Measurements from ENCODE around the gene VDR.
"Not testable (repeated sequence)": the region's sequence is repeated elsewhere in the genome, so short reads cannot be mapped to it uniquely, and the experiment has no call there.

Gene VDR

GRCh38 chr12:47824635-47825034 lies 80.2 kb downstream of the VDR start:
- no peak for DNase-seq

GRCh38 chr12:47824198-47824597 lies 80.6 kb downstream of the VDR start:
- DNase-seq = peak; percentile 84

DNA sequence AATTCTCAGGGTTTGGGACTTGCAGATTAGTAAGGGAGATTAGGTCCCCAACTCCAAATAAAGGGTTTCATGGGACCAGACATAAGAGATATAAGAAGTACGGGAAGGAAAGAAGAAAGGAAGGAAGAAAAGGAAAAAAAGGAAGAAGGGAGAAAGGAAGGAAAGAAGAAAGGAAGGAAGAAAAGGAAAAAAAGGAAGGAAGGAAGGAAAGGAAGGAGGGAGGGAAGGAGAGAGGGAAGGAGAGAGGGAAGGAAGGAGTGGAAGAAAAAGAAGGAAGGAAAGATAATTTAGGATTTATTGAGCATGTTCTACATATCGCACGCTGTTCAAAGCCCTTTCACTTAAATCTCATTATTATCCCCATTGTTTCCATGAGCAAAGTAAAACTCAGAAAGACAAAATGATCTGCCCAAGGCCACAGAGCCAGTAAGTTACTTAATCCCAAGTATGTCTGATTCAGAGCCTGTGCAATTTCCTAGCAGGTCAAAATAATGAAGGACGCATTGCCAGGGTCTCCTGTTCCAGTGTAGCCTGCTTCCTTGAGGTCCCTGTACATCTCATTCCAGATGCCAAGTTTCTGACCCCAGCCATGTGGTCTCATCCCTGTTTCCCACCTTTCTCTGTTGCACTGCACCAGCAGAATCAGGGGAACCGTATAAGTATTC lies 81.2 kb downstream of the VDR start:
- DNase-seq = no peak

GRCh38 chr12:47822863-47823262 lies 81.9 kb downstream of the VDR start:
- DNase-seq = no peak

DNA sequence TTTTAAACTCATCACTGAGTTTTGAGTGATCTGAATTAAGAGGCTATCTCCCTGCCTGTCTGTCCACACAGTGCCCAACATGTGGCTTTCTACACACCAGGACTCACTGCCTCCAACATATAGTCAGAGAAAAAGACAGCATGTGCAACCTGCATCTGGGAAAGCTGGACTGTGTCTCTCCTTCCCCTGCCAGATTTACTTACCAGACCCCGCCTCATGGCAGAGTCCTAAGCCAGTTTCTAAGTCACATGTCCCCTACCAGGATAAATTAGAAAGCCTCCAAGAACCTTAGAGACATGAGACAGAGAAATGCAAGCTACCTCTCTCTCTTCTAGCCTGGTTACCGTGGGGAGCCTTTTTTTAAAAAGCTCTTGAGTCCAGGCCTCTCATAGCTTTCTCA lies 82.4 kb downstream of the VDR start:
- no peak for DNase-seq

- no peak for DNase-seq
Observed at GRCh38 chr12:47821346-47821706, 83.5 kb downstream of the VDR start.

GRCh38 chr12:47820631-47821345 lies 84.0 kb downstream of the VDR start:
- DNase-seq = no peak

DNA sequence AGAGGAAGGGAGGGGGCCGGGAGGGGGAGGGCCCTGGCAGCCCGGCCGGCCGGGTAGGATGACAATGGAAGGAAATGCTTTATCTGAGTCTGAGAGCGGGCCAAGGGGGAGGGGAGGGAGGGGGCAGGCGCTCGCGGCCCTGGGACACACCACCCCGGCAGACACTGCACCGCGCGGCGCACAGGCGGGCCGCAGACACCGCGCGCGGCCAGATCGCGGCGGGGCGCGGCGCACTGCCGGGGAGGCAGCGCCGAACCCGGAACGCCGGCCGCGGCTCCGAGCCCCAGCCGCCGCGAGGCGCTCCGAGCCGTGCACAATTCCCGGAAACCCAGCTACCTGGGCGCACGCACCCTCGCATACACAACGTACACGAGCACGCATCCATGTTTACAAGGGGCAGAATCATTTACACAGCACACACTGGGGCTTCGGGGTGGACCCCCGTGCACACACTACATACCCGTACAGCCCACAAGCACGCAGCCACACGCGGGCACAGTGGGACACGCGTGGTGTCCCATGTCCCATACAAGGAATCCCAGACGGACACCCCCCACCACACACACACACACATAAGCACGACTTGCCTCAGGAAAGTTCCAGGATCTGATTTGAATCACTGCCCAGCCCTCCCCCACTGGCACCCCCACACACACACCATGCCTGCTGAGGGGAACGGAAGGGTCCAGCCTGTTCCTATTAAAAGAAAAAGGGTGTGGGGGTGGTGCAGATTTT lies 84.7 kb downstream of the VDR start, which contains the start of gene HDAC7:
Gene HDAC7, minus strand, starts transcription at position 8 of the 735 bp plus-strand sequence. CDS start 118 bp downstream, outside the sequence.
- DNase-seq = peak; percentile 84

DNA sequence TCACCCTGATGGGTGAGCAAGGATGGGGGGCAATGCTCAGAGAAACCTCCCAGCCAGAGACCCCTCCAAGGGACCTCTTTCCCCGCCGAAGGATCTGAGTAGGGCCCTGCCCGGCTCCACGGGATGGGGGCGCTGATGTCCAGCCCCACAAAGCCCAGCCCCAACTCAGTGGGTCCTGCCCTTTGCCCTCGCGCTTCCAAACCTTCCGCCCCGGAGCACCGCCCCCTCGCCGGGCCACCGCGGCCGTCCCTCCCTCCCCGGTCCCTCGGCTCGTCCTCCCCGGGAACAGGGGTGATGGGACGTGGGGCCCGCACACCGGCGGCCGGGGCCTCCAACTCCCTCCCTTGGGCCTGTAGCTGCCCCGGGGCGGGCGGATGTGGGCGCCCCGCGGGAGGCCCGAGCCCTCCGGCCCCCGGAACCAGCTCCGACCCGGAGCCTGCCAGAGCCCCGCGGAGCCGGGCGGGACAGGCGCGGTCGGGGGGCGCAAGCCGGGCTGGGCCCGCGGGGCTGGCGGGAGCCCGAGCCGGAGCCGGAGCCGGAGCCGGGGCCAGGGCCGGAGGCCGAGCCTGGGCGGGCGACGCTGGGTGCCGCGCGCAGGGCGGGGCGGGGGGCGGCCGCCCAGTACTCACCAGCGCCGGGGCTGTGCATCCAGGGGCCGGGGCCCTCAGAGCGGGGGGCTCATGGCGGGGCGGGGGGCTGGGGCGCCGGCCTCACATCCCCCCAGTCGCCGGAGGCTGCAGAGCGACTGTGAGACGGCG lies 85.5 kb downstream of the VDR start:
- peak; percentile 42 for DNase-seq

DNA sequence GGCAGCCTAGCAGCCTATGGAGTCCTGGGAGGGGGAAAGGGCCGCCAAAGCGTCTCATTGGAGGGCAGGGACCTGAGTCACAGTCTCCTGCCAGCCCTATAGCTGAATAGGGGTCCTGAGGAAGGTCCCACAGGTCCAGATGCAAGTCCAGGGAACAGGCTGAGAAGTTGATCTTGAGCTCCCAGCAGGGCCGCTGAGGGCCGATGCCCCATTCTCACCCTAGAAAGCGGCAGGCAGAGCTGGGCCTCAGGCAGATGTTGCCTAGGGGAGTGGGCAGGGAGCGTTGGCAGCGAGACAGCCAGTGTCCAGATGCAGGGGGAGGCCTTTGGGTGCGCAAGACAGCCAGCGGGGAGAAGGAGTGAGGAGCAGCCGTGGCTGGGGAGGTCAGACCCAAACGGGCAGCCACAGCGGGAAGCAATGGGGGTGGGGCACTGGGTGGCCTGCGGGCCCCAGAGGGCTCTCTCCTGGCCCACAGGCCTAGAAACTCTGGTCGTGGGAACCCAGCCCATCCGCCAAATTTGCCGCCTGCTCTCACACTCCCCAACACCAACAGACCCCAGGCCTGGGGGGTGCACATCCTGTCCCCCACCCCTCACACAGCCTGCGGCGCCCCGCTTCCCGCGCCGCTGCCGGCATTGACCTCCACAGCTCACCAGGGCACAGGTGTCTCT lies 86.2 kb downstream of the VDR start:
- no peak for DNase-seq

DNA sequence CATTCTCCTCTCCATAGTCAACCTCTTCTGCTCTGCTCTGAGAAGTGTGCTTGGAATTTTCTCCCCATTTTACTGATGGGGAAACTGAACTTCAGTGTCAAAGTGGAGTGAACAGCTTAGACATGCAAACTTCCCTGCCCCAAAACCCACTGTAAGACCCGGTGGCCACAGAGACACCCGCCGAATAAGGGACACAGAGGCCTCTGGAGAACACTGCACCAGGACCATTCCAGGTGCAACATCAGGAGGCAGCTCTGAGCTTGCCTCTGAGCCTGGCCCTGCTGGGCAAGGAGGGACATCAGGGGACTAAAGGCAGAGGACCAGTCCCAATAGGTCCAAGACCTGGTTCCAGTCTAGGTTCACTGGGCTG lies 86.8 kb downstream of the VDR start:
- DNase-seq = no peak

DNA sequence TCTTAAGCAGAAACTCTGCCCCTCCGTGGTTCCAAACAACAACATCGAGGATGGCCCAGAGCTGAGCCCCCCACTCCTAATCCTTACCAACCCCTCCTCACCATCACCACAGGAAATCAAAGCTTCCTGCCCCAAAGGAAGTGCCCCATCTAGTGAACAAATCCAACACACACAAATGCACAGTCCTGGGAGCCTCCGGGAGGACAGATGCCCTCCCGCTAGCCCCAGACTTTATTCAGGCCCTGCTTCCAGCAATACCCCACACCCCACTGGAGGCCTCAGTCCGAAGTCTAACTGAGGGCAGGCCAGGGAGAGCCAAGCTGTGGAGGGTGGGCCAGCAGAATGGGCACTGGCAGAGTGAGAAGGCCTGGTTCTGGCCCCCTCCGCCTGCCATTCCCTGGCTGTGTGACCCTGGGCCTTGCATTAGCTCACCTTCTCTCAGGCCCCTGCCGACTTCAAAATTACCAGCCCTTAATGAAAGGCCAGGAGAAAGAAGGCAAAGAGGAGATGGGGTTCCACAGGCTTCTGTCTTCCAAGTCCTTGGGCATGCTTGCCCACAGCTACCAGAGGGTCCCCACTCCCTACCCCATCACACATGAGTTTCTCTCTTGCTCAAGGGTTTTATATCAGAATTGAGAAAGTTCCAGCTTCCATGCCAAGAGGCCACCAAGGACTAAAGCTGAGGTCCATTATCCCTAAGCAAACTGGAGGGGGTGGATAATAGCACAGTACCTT lies 87.4 kb downstream of the VDR start:
- no peak for DNase-seq

- no peak for DNase-seq
Observed at GRCh38 chr12:47816403-47817271, 88.2 kb downstream of the VDR start.

- not testable (repeated sequence) for DNase-seq
Observed at GRCh38 chr12:47815447-47815846, 89.3 kb downstream of the VDR start.

GRCh38 chr12:47814539-47815170 lies 90.1 kb downstream of the VDR start:
- no peak for DNase-seq

DNA sequence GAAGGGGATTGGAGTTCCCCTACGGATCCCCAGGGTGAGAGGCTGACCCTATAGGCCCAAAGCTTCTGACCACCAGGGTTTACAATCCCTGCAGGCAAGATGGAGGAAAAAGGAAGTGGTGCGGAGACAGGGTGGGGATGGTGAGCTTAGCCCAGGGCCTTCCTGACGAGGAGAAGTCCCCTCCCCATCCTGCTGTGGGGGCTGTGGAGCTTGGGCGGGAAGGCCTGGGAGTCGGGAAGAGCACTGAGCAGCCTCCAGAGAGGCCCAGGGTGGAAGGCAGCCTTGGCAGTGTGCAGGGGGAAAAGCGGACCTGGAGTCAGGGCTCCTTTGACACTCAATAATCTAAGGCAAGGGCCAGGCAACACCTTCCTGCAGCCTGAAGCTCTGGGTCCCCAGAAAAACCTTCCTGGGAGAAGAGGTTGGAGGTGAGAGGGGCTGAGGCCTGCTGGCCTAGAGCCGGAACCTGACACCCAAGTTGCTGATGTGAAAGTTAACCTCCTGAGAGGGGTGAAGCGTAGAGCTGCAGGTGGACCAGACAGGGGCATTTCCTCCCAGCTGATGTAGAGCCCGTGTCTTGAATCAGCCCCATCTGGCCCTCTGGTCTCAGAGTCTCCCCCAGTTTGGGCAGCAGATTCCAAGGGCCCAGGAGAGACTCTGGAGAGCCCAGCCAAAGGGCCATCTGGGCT lies 91.1 kb downstream of the VDR start:
- no peak for DNase-seq

DNA sequence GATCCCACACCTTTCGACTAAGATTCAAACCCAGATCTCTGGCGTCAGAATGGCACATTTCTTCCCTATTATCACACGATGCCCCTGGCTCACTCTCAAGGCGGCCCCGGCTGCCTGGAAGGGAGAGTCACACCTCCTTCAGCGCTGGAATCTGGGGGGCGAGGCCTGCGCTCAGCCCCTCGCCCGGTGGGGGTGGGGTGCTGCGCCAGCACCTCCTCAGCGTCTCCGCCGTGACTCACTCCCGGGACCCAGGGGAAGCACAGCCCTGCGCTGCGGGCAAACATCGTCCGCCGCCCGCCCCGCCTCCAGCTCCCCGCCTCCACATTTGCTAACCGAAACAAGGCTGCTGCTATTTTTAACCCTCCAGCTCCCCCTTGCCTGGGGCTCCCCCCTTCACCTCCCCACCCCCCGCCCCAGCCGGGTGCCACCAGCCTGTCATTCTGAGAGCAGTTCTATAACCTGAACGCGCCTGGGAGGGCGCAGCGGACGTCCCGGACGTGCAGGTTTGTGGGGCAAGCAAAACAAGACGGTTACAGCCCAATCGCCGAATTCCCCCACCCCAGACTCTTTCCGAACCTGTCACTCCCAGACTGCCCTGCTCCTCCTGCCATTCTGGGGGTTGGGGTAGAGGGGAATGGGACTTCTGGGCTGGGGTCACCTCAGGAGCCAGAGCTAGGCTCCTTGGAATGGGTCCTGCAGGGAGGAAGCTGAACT lies 91.8 kb downstream of the VDR start:
- peak; percentile 96 for DNase-seq

GRCh38 chr12:47811581-47812484 lies 93.0 kb downstream of the VDR start:
- no peak for DNase-seq
